HCT116 (cell line): Measurements from ENCODE around the gene PZP. TPM values are rescaled to one million over a fixed set of nuclear protein-coding genes. Genes with fewer than 3 reads are reported as not detected.

Source experiments
- ATAC-seq: fragments of 200-7000 bp; cut with Tn5 transposase; 2 replicates; pipeline ENCODE4 v1.9.1; 2020; ENCODE audit warnings: mild to moderate bottlenecking, moderate library complexity
- BruUV-seq: library from RNA; stranded (reverse); fragments of 400-500 nt; replicated peaks from 2 replicates; lab custom pipeline; 2021; lab: Mats Ljungman, UMichigan
- CTCF ChIA-PET: fragments of 300-600 bp; sonication (Branson Sonifier 250); formaldehyde crosslinking; loops from one replicate; lab custom pipeline; 2021; ENCODE audit warnings: antibody characterized with exemption; lab: Charles Lee
- POLR2A ChIA-PET: fragments of 300-600, 350-600 bp; sonication (Branson Sonifier 250); formaldehyde crosslinking; loops from one replicate; lab custom pipeline; 2021; ENCODE audit warnings: antibody characterized with exemption; lab: Charles Lee
- RAD21 ChIA-PET, 2 experiments: fragments of 300-600 bp; sonication (Branson Sonifier 250); formaldehyde crosslinking; loops; one replicate each; lab custom pipeline; 2023; ENCODE audit warnings: low total read pairs in 2 of 2; ENCODE audit not compliant: uncharacterized antibody in 2 of 2, unreplicated experiment in 2 of 2, low non-redundant PET in 1 of 2; lab: Charles Lee
- DNase-seq: peaks from one replicate; pipeline ENCODE4 v3.0.0-alpha.2; 2010; ENCODE audit warnings: low read depth, low spot score
- H2AFZ ChIP-seq: fragments of 200-600 bp; shearing (Covaris generic), sonication (generic); 2 replicates; pipeline ENCODE4 v1.6.1; 2017; ENCODE audit warnings: low read depth, mixed run types, mixed read lengths, antibody characterized with exemption, low read length; ENCODE audit not compliant: poor library complexity, severe bottlenecking
- H3K27ac ChIP-seq: 2 replicates; pipeline ENCODE4 v1.5.1; 2012; ENCODE audit warnings: low read depth, low read length
- H3K27me3 ChIP-seq: fragments of 200-600 bp; sonication (generic); 2 replicates; pipeline ENCODE4 v1.6.1; 2016; ENCODE audit warnings: mixed run types, low read length, mixed read lengths; ENCODE audit not compliant: insufficient read depth
- H3K36me3 ChIP-seq, 2 experiments: fragments of 200-500 bp in 1 of 2; fragments of 200-600 bp in 1 of 2; sonication (Bioruptor generic) in 1 of 2; sonication (generic) in 1 of 2; 2 replicates each; pipeline versions ENCODE4 v1.5.1 to v1.6.1; 2014 to 2016; ENCODE audit warnings: low read length in 2 of 2, inconsistent platforms in 1 of 2, mixed read lengths in 1 of 2, mixed run types in 1 of 2; ENCODE audit not compliant: insufficient read depth in 2 of 2, control insufficient read depth in 1 of 2
- H3K4me1 ChIP-seq, 2 experiments: fragments of 200-600 bp in 1 of 2; sonication (generic) in 1 of 2; 2 replicates each; pipeline versions ENCODE4 v1.5.1 to v1.6.1; 2012 to 2017; ENCODE audit warnings: low read length in 2 of 2, inconsistent platforms in 1 of 2, mild to moderate bottlenecking in 1 of 2, mixed read lengths in 1 of 2, mixed run types in 1 of 2, moderate library complexity in 1 of 2; ENCODE audit not compliant: insufficient read depth in 2 of 2, control insufficient read depth in 1 of 2
- H3K4me2 ChIP-seq: fragments of 200-600 bp; sonication (generic); 2 replicates; pipeline ENCODE4 v1.6.1; 2017; ENCODE audit warnings: mixed run types, low read length, mixed read lengths
- H3K4me3 ChIP-seq, 2 experiments: fragments of 200-600 bp in 1 of 2; sonication (generic) in 1 of 2; replicated peaks in 1 of 2; 2 replicates each; pipeline ENCODE4 v1.5.1; 2011 to 2016; ENCODE audit warnings: low read length in 2 of 2, control low read depth in 1 of 2, low read depth in 1 of 2, mild to moderate bottlenecking in 1 of 2, mixed read lengths in 1 of 2, mixed run types in 1 of 2
- H3K79me2 ChIP-seq: fragments of 200-600 bp; sonication (generic); 2 replicates; pipeline ENCODE4 v1.6.1; 2017; ENCODE audit warnings: mild to moderate bottlenecking, mixed run types, low read length, moderate library complexity, mixed read lengths; ENCODE audit not compliant: insufficient read depth
- H3K9ac ChIP-seq: fragments of 200-600 bp; sonication (generic); 2 replicates; pipeline ENCODE4 v1.6.1; 2016; ENCODE audit warnings: low read length, mixed read lengths
- H3K9me2 ChIP-seq: fragments of 200-600 bp; sonication (generic), shearing (Covaris generic); 2 replicates; pipeline ENCODE4 v1.6.1; 2017; ENCODE audit warnings: mixed run types, mild to moderate bottlenecking, moderate library complexity; ENCODE audit not compliant: insufficient read depth
- H3K9me3 ChIP-seq, 2 experiments: fragments of 200-500 bp in 1 of 2; fragments of 200-600 bp in 1 of 2; sonication (Bioruptor generic) in 1 of 2; sonication (generic) in 1 of 2; 2 replicates each; pipeline ENCODE4 v1.6.1; 2014 to 2017; ENCODE audit warnings: low read length in 2 of 2, mixed read lengths in 2 of 2, inconsistent platforms in 1 of 2, low read depth in 1 of 2, mild to moderate bottlenecking in 1 of 2, mixed run types in 1 of 2, moderate library complexity in 1 of 2; ENCODE audit not compliant: control insufficient read depth in 1 of 2, insufficient read depth in 1 of 2
- H4K20me1 ChIP-seq: fragments of 200-600 bp; sonication (generic), shearing (Covaris generic); 2 replicates; pipeline ENCODE4 v1.6.1; 2017; ENCODE audit warnings: mixed run types, mild to moderate bottlenecking, moderate library complexity; ENCODE audit not compliant: insufficient read depth
- CEBPB ChIP-seq: IDR thresholded peaks from 2 replicates; pipeline ENCODE4 v1.6.1; 2012; ENCODE audit warnings: low read depth
- EGR1 ChIP-seq: IDR thresholded peaks from 2 replicates; pipeline ENCODE4 v1.6.1; 2012; ENCODE audit warnings: low read depth
- ELF1 ChIP-seq: IDR thresholded peaks from 2 replicates; pipeline ENCODE4 v1.6.1; 2012; ENCODE audit warnings: low read depth, borderline replicate concordance
- EZH2 ChIP-seq: fragments of 200-600 bp; sonication (generic); IDR thresholded peaks from 2 replicates; pipeline ENCODE4 v1.6.1; 2017; ENCODE audit warnings: antibody characterized with exemption, mixed run types
- FOSL1 ChIP-seq: IDR thresholded peaks from 2 replicates; pipeline ENCODE4 v1.6.1; 2012; ENCODE audit warnings: low read depth
- JUND ChIP-seq: IDR thresholded peaks from 2 replicates; pipeline ENCODE4 v1.6.1; 2012
- MAX ChIP-seq: IDR thresholded peaks from 2 replicates; pipeline ENCODE4 v1.6.1; 2012
- RAD21 ChIP-seq: IDR thresholded peaks from 2 replicates; pipeline ENCODE4 v1.6.1; 2012; ENCODE audit warnings: low read depth, mild to moderate bottlenecking
- SIN3A ChIP-seq: IDR thresholded peaks from 2 replicates; pipeline ENCODE4 v1.6.1; 2012; ENCODE audit warnings: low read depth
- SP1 ChIP-seq: IDR thresholded peaks from 2 replicates; pipeline ENCODE4 v1.6.1; 2012; ENCODE audit warnings: low read depth
- SRF ChIP-seq: IDR thresholded peaks from 2 replicates; pipeline ENCODE4 v1.6.1; 2012; ENCODE audit warnings: low read depth
- YY1 ChIP-seq: IDR thresholded peaks from 2 replicates; pipeline ENCODE4 v1.6.1; 2011; ENCODE audit warnings: low read length, low read depth, moderate library complexity, mild to moderate bottlenecking; ENCODE audit not compliant: insufficient replicate concordance; ENCODE audit errors: extremely low read depth
- ZNF274 ChIP-seq: fragments of 200-500 bp; sonication (Bioruptor generic); IDR thresholded peaks from 2 replicates; pipeline ENCODE4 v1.6.1; 2014; ENCODE audit warnings: mild to moderate bottlenecking, low read depth, low read length, inconsistent platforms
- intact Hi-C: fragments of 100-400 bp; cut with micrococcal nuclease; formaldehyde crosslinking; loops from 2 replicates; pipeline ENCODE4 v1.10.0; 2022
- total RNA-seq: library from RNA; stranded (reverse); gene quantifications from one replicate; pipeline ENCODE4 v1.2.1, GENCODE V29; 2021; ENCODE audit not compliant: unreplicated experiment
- TF ChIP-seq, protein P1 (sequence below), 3 experiments: fragments of 200-600 bp in 1 of 3; sonication (generic) in 1 of 3; IDR thresholded peaks in 2 of 3; conservative IDR thresholded peaks in 1 of 3; 2 replicates each; pipeline ENCODE4 v1.5.1; 2012 to 2017; ENCODE audit warnings: low read depth in 2 of 3, low read length in 2 of 3, antibody characterized with exemption in 1 of 3, borderline replicate concordance in 1 of 3, control low read depth in 1 of 3, mild to moderate bottlenecking in 1 of 3, mixed read lengths in 1 of 3, mixed run types in 1 of 3, moderate library complexity in 1 of 3; ENCODE audit not compliant: insufficient read depth in 1 of 3
- TF ChIP-seq, protein P2 (sequence below): IDR thresholded peaks from 2 replicates; pipeline ENCODE4 v1.6.1; 2012; ENCODE audit warnings: low read depth
- TF ChIP-seq, protein P3 (sequence below): IDR thresholded peaks from 2 replicates; pipeline ENCODE4 v1.6.1; 2012

The PZP gene
- total RNA-seq, 1 experiment from 2014 or later = not detected

DNA sequence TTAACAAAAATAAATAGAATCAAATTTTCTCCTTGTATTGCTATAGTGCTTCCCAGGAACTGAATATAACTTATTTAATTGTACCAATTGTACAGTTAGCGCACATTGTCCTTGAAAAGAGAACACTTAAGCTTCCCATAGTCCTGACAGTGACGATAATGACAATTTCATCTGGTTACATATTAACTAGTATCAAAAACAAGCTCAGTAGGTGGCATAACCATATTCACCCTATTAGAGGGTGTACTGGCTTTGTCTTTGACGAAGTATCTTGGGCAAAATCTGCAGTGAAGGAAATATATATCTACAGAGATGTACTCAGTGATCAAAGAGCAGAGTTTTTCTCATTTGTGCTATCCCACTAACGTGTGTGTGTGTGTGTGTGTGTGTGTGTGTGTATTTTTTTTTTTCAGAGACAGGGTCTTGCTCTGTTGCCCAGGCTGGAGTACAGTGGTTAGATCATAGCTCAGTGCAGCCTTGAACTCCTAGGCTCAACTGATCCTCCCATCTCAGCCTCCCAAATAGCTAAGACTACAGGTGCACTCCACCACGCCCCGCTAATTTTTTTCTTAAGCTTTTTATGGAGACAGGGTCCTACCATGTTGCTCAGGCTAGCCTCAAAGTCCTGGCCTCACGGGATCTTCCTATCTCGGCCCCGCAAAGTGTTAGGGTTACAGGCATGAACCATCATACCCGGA is 87.6 kb downstream of the PZP start:
- Histone ChIP-seq H3K4me3 (no peak overlapping the region), H3K4me1 (no peaks in the 10 kb centered on the region), H3K27ac (no peak overlapping the region), H3K9ac (no peak overlapping the region), H3K4me2 (no peak overlapping the region), H2AFZ (no peak overlapping the region), H3K36me3 (no peaks in the 10 kb centered on the region), H3K27me3 (peaks cover 71% of the 10 kb centered on the region), H3K79me2 (no peaks in the 10 kb centered on the region), H3K9me2 (no peaks in the 10 kb centered on the region), H4K20me1 (no peaks in the 10 kb centered on the region), H3K9me3 (no peaks in the 10 kb centered on the region)
- ChIA-PET POLR2A (no interaction called here), RAD21 (no interaction called here), CTCF (no interaction called here)
- intact Hi-C loops = no loop called here
- BruUV-seq = no TSS peak
- DNase-seq (no peak), ATAC-seq (no peak)
- TF ChIP-seq, protein P1, sequence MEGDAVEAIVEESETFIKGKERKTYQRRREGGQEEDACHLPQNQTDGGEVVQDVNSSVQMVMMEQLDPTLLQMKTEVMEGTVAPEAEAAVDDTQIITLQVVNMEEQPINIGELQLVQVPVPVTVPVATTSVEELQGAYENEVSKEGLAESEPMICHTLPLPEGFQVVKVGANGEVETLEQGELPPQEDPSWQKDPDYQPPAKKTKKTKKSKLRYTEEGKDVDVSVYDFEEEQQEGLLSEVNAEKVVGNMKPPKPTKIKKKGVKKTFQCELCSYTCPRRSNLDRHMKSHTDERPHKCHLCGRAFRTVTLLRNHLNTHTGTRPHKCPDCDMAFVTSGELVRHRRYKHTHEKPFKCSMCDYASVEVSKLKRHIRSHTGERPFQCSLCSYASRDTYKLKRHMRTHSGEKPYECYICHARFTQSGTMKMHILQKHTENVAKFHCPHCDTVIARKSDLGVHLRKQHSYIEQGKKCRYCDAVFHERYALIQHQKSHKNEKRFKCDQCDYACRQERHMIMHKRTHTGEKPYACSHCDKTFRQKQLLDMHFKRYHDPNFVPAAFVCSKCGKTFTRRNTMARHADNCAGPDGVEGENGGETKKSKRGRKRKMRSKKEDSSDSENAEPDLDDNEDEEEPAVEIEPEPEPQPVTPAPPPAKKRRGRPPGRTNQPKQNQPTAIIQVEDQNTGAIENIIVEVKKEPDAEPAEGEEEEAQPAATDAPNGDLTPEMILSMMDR (IDR thresholded peaks at IDR 0.05 in 2 of 3, conservative IDR thresholded peaks at IDR 0.05 in 1 of 3; ENCODE audit: borderline replicate concordance in 1 of 3, insufficient read depth in 1 of 3, low read depth in 2 of 3, low read length in 2 of 3) = no peak
- TF ChIP-seq RAD21 = no peak
- TF ChIP-seq CEBPB = no peak
- no peak for TF ChIP-seq SRF
- TF ChIP-seq ELF1 = no peak
- no peak for TF ChIP-seq SIN3A
- no peak for TF ChIP-seq JUND
- TF ChIP-seq EGR1 = no peak
- TF ChIP-seq EZH2 = no peak
- TF ChIP-seq ZNF274 = no peak
- no peak for TF ChIP-seq MAX
- TF ChIP-seq, protein P2, sequence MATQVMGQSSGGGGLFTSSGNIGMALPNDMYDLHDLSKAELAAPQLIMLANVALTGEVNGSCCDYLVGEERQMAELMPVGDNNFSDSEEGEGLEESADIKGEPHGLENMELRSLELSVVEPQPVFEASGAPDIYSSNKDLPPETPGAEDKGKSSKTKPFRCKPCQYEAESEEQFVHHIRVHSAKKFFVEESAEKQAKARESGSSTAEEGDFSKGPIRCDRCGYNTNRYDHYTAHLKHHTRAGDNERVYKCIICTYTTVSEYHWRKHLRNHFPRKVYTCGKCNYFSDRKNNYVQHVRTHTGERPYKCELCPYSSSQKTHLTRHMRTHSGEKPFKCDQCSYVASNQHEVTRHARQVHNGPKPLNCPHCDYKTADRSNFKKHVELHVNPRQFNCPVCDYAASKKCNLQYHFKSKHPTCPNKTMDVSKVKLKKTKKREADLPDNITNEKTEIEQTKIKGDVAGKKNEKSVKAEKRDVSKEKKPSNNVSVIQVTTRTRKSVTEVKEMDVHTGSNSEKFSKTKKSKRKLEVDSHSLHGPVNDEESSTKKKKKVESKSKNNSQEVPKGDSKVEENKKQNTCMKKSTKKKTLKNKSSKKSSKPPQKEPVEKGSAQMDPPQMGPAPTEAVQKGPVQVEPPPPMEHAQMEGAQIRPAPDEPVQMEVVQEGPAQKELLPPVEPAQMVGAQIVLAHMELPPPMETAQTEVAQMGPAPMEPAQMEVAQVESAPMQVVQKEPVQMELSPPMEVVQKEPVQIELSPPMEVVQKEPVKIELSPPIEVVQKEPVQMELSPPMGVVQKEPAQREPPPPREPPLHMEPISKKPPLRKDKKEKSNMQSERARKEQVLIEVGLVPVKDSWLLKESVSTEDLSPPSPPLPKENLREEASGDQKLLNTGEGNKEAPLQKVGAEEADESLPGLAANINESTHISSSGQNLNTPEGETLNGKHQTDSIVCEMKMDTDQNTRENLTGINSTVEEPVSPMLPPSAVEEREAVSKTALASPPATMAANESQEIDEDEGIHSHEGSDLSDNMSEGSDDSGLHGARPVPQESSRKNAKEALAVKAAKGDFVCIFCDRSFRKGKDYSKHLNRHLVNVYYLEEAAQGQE = no peak
- no peak for TF ChIP-seq SP1
- TF ChIP-seq, protein P3, sequence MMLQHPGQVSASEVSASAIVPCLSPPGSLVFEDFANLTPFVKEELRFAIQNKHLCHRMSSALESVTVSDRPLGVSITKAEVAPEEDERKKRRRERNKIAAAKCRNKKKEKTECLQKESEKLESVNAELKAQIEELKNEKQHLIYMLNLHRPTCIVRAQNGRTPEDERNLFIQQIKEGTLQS = no peak
- no peak for TF ChIP-seq FOSL1
- TF ChIP-seq YY1 = no peak
